PC-9 (cell line): ENCODE results near the gene RETREG3.

Experiments used
- CTCF ChIP-seq: fragments of 200-600 bp; sonication (generic); conservative IDR thresholded peaks from 2 replicates; pipeline ENCODE4 v1.6.1; 2017; ENCODE audit warnings: mixed run types, antibody characterized with exemption, mild to moderate bottlenecking, moderate library complexity
- EZH2 ChIP-seq: fragments of 200-600 bp; sonication (generic); IDR thresholded peaks from 2 replicates; pipeline ENCODE4 v1.8.0; 2017; ENCODE audit warnings: antibody characterized with exemption, low read depth

- TF ChIP-seq CTCF (no peak), EZH2 (no peak)
Measured at GRCh38 chr17:42632949-42633444, 23.8 kb upstream of the RETREG3 start.
